ENCODE measurements around the gene ZNF324. TPM values are rescaled to one million over a fixed set of nuclear protein-coding genes. Genes with fewer than 3 reads are reported as not detected.
"Not testable (repeated sequence)": the region's sequence is repeated elsewhere in the genome, so short reads cannot be mapped to it uniquely, and the experiment has no call there.

Gene ZNF324
- polyA plus RNA-seq, 4 donors: 8.6 to 11.4 (median 9.8) TPM

DNA sequence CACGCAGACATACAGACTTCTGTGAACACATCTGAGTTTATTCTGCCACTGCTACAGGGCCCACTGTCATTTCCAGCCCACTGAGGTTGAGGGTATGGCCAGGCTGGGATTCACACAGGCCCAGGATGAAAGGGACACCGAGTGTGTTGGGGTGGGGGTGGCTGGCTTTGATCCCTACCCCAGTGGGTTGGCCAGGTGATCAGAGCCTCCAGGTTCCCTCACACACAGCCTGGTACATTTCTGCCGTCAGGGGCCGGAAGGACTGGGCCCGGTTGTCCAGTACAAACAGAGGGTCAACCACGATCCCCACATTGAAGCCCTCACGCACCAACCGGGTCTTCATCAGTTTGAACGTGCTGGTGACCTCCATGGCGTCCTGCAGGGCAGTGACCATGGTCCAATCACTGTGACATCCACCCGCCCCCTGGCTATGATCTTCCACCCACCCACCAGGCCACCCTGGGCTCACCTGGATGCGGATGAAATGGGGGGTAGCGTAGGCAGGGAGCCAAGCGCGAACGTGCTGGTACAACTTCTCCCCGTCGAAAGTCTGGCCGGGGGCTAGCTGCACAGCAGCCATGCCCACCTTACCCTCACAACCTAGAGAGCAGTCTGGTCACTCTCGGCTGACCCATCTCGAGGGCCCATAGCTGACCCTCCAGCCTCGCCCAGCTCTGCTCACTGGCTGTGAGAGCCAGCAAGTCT is 31.6 kb downstream of the ZNF324 start:
- DNase-seq (ENCODE audit: low read depth in 4 of 4, low spot score in 3 of 4): no peak

DNA sequence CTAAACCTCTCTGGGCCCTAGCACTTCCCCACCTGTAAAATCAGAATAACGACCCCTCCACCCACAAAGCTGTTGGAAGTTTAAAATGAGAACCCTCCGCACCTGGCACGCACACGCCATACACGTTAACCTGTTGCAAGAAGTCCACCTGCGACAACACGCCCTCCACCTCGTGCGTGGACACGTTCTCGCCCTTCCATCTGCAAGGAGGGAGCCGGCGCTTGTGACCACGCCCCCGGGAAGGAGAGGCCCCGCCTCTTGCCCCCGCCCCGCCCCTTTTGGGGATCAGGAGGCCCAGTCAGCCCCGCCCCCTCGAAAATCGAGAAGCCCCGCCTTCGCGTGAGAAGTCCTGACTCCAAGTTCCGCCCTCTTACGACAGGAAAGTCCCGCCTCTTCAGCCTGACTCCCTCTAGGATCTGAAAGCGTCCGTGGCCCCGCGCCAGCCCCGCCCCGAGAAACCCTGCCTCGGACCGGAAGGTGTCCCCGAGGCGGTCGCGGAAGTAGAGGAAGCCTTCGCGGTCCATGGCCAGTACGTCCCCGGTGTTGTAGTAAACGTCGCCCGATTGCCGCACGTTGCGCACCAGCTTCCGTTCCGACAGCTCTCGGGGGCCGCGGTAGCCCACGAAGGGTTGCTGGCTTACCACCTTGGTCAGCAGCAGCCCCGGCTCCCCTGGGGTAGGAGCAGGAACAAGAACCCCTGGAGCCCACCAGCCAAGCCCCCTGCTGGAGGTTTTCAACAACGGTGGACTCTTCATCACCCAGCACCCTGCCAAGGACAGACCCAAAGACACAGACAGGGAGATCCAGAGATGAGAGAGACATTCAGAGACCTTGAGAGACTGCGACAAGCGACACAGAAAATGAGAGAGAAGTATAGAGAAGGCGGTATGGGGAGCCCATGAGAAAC is 32.4 kb downstream of the ZNF324 start:
- peak; percentile 94 to 97 (median 95) for DNase-seq (ENCODE audit: low read depth in 4 of 4, low spot score in 3 of 4)

GRCh38 chr19:58500242-58500641 is 33.4 kb downstream of the ZNF324 start:
- no peak for DNase-seq (ENCODE audit: low read depth in 4 of 4, low spot score in 3 of 4)

DNA sequence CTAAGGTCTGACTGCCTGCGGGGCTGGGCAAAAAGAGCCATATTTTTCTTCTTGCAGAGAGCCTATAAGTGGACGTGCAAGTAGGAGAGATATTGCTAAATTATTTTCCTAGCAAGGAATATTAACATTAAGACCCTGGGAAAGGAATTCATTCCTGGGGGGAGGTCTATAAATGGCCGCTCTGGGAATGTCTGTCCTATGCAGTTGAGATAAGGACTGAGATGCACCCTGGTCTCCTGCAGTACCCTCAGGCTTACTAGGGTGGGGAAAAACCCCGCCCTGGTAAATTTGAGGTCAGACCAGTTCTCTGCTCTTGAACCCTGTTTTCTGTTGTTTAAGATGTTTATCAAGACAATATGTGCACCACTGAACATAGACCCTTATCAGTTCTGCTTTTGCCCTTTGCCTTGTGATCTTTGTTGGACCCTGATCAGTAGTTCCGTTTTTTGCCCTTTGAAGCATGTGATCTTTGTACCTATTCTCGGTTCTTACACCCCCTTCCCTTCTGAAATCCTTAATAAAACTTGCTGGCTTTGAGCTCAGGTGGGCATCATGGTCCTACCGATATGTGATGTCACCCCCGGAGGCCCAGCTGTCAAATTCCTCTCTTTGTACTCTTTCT is 40.8 kb downstream of the ZNF324 start:
- DNase-seq (ENCODE audit: low read depth in 4 of 4, low spot score in 3 of 4): not testable (repeated sequence)

DNA sequence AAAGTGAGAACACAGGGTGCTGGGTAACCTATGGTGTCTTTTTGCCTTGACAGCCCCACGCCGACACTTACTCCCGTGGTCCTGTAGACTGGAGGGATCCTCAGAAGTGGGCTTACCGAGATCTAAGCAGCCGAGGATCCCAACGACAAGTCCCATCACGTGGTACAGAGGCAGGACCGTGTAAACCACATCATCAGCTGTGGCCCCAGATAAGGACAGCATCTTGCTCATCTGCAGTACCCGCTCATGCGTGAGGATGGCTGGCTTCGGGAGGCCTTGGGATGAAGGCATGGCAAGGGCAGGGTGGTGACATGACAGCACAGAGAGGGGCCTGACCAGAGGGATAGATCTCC is 42.8 kb downstream of the ZNF324 start:
- no peak for DNase-seq (ENCODE audit: low read depth in 4 of 4, low spot score in 3 of 4)

GRCh38 chr19:58510084-58510862 is 43.4 kb downstream of the ZNF324 start:
- no peak for DNase-seq (ENCODE audit: low read depth in 4 of 4, low spot score in 3 of 4)

DNA sequence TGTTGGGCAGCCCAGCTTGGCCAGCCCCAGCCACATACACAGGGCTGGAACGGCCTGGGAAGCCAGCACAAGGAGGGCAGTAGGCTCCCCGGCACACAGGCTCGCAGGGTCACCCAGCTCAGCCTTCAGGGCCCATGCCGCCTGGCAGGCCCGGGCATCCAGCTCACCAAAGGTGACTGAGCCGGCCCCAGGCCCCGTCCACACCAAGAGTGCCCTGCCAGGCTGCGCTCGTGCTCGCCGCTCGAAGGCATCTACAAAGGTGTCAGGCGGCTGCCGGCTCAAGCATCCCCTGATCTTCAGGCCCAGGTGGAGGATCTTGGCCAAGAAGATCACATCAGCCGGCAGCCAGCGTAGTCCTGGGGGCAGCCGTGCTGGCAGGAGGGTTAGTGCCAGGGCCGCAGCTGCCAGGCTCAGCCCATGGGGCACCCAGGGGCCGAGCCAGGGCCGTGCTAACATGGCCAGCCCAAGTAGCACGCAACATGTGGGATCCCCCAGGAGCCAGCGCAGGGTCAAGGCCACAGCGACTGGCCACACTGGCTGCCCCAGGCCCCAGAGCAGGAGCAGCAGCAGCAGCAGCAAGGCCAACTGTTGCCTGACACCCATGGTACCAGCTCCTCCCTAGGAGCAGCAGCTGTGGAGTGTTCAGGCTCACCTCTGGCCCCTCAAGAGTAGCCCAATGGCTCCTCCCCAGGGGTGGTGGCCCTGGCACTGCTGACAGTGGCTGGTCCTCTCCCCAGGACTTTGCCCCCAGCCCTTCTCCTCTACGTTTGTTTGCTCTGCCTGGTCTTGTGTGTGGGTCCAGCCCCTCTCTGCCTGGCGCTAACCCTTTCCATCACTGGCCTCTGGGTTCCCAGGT is 44.7 kb downstream of the ZNF324 start, which contains the start of gene SLC27A5:
Gene SLC27A5 (minus strand): TSS at position 640 of the 856 bp plus-strand sequence. CDS start 37 bp downstream, at position 603.
- DNase-seq (ENCODE audit: low read depth in 4 of 4, low spot score in 3 of 4): no peak

GRCh38 chr19:58513213-58513693 is 46.4 kb downstream of the ZNF324 start:
- DNase-seq (ENCODE audit: low read depth in 4 of 4, low spot score in 3 of 4): no peak

GRCh38 chr19:58513694-58514563 is 47.0 kb downstream of the ZNF324 start:
- peak; percentile 63 to 86 (median 79) for DNase-seq (ENCODE audit: low read depth in 4 of 4, low spot score in 3 of 4)

GRCh38 chr19:58514564-58515022 is 47.7 kb downstream of the ZNF324 start:
- DNase-seq (ENCODE audit: low read depth in 4 of 4, low spot score in 3 of 4): no peak

GRCh38 chr19:58515259-58515658 is 48.4 kb downstream of the ZNF324 start:
- DNase-seq (ENCODE audit: low read depth in 4 of 4, low spot score in 3 of 4): no peak

- no peak for DNase-seq (ENCODE audit: low read depth in 4 of 4, low spot score in 3 of 4)
These were observed 49.5 kb downstream of the ZNF324 start for GRCh38 chr19:58516246-58516836.

DNA sequence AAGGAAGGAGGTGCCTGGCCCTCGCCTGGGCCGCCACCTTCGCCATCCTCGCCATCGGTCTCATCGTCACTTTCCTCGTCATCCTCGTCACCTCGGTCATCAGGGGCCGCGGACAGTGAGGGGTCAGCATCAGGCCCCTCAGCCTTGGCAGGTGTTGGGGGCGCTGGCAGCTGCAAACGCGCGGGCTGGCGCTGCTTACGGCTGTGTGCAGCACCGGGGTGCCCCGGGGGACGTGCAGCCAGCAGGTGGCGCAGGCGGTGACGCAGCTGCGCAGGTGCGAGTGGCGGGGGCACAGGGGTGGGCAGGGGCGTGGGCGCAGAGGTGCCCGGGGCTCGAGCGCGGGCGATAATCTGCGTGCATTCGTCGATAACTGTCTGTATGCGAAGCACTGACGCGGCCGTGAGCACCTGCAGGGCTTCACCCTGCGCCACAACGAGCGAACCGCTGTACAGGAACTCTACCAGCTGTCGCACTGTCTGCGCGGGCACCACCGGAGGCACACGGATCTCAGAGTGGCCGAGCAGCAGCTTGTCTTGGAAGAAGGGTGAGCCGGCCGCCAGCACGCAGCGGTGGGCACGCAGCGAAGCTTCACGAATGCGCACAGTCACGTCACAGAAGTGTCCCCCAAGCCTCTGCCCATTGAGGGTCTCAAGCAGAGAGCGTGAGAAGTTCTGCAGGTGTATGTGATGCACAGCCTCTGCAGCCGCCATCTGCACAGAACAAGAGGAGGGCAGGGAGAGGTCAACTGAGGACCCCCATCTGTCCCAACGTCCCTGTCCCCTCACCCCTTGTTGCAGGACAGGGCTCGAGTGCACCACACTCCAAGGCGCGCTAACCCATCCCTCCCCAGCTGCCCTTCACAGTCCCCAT is 50.3 kb downstream of the ZNF324 start:
- DNase-seq (ENCODE audit: low read depth in 4 of 4, low spot score in 3 of 4): no peak

GRCh38 chr19:58518256-58519086 is 51.6 kb downstream of the ZNF324 start:
- no peak for DNase-seq (ENCODE audit: low read depth in 4 of 4, low spot score in 3 of 4)

DNA sequence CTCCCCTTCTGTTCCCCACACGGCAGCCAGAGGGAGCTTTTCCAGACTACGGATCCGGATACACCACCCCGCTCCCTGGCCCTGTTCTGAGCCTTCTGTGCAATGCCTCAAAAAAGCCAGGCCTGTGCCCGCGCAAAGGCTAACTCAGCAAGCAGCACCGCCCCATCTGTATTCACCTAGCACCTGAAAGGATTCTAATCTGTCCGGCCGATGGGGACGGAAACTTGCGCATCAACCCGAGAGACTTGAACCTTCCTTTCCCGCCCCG is 52.1 kb downstream of the ZNF324 start:
- peak in 3 of 4 donors; percentile 52 to 61 (median 58) for DNase-seq (ENCODE audit: low read depth in 4 of 4, low spot score in 3 of 4)

All from right renal pelvis (tissue), 4 donors.